Body of pancreas (tissue), 4 donors: Measurements from ENCODE around the gene SEMA7A.

Source experiments
- POLR2A ChIP-seq, 3 donors: fragments of 450-650 bp; IDR thresholded peaks; one replicate each; pipeline ENCODE4 v1.6.1; 2016; ENCODE audit warnings: antibody characterized with exemption in 3 of 3, mild to moderate bottlenecking in 2 of 3
- TF ChIP-seq, protein P1 (sequence below), 7 experiments: fragments of 450-650 bp in 4 of 7; fragments of 200-600 bp in 3 of 7; sonication (generic) in 3 of 7; IDR thresholded peaks; one replicate each; pipeline ENCODE4 v1.5.1; 2016 to 2019; ENCODE audit warnings: antibody characterized with exemption in 7 of 7

DNA sequence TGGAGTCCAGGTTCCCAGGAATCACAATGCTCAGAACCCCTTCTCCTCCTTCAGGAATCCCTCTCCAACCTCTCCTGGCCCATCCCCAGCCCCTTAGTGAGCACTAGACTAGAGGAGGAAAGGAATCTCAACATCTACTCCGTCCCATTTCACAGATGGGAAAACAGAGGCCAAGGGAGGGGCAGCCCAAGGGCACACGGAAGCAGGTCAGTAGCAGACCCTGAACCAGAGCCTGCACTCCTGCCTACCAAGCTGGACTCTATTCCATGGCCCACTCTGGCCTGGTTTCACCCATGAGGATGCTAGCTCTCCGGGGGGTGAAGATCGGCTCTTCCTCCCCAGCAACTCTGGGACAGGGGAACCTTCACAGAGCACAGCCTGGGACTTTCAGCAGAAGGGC is 14.3 kb downstream of the SEMA7A start:
- no peak for TF ChIP-seq POLR2A (IDR thresholded peaks at IDR 0.05)
- TF ChIP-seq, protein P1, sequence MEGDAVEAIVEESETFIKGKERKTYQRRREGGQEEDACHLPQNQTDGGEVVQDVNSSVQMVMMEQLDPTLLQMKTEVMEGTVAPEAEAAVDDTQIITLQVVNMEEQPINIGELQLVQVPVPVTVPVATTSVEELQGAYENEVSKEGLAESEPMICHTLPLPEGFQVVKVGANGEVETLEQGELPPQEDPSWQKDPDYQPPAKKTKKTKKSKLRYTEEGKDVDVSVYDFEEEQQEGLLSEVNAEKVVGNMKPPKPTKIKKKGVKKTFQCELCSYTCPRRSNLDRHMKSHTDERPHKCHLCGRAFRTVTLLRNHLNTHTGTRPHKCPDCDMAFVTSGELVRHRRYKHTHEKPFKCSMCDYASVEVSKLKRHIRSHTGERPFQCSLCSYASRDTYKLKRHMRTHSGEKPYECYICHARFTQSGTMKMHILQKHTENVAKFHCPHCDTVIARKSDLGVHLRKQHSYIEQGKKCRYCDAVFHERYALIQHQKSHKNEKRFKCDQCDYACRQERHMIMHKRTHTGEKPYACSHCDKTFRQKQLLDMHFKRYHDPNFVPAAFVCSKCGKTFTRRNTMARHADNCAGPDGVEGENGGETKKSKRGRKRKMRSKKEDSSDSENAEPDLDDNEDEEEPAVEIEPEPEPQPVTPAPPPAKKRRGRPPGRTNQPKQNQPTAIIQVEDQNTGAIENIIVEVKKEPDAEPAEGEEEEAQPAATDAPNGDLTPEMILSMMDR (IDR thresholded peaks at IDR 0.05), result no peak
